ENCODE data around the gene FOXK2.

DNA sequence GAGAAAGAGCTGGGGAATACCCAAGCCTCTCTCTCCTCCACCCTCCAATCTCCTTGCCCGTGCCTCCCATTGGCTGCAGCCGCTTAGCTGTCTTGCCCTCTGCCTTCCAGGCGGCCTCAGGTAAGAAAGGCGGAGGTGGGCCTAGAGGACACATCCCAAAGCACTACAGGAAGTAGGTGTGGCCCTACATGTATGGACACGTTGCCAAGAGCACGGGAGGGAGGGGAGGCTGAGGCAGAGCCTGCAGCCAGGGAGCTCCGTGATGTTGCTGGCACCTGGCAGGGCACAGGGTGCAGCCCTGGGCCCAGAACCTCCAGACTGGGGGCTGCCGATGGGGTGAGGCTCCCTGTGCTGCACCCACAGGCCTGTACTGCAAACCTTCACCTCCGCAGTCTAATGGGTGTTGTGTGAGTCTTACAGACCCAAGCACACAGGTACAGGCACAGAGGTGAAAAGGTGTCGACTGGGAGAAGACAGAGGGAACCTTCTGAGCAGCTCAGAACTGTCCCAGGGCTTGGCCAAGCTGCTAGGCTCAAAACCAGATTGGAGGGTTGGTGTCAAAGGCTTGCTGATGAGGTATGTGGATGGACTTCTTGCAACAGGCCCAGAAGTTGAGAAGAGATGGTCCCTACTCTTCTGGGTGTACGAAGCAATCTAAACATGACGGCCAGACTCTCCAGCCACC, 23.5 kb upstream of the FOXK2 start:
- TF ChIP-seq, protein P1, sequence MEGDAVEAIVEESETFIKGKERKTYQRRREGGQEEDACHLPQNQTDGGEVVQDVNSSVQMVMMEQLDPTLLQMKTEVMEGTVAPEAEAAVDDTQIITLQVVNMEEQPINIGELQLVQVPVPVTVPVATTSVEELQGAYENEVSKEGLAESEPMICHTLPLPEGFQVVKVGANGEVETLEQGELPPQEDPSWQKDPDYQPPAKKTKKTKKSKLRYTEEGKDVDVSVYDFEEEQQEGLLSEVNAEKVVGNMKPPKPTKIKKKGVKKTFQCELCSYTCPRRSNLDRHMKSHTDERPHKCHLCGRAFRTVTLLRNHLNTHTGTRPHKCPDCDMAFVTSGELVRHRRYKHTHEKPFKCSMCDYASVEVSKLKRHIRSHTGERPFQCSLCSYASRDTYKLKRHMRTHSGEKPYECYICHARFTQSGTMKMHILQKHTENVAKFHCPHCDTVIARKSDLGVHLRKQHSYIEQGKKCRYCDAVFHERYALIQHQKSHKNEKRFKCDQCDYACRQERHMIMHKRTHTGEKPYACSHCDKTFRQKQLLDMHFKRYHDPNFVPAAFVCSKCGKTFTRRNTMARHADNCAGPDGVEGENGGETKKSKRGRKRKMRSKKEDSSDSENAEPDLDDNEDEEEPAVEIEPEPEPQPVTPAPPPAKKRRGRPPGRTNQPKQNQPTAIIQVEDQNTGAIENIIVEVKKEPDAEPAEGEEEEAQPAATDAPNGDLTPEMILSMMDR (IDR thresholded peaks at IDR 0.05; ENCODE audit: poor library complexity) = no peak
- TF ChIP-seq EZH2phosphoT487 (IDR thresholded peaks at IDR 0.05; ENCODE audit: low read depth, severe bottlenecking, unreplicated experiment) = no peak
